ENCODE results near the gene KRT16. TPM values are rescaled to one million over a fixed set of nuclear protein-coding genes. Genes with fewer than 3 reads are reported as not detected.

KRT16 gene
- total RNA-seq = not detected in 2 replicates

DNA sequence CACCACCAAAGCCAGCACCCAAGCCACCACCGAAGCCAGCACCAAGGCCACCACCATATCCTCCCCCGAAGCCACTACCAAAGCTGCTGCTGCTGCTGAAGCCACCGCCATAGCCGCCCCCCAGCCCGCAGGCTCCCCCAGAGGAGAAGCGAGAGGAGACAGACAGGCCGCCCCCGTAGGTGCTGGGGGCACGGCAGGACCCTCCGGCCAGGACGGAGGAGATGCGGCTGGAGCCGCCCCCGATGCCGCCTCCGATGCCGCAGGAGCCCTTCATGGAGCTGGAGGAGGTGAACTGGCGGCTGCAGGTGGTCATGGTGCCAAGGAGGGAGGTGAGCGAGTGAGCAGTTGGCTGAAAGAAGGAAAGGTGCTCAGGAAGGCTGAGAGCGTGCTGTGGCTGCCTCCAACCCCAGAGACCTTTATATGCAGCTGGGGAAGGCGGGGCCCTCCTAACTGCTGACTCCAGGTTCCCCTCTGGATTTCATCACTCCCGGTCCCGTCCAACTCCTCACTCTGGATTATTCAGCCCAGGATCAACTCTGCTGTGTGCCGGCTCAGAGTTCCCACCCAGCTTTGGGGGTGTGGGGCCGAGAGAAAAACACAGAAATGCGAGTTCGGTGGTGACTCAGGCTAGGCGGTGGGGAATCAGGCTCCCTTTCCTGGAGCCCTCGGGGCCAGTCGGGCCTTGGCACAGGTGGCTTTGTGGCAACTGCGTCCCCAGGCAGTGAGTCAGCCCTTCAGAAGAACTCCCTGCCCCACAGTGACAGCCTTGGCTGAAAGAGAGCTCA is at the start of gene KRT16:
Gene KRT16, minus strand, starts transcription at position 392 of the 785 bp plus-strand sequence. Its CDS starts 79 bp downstream, at position 313.

DNA sequence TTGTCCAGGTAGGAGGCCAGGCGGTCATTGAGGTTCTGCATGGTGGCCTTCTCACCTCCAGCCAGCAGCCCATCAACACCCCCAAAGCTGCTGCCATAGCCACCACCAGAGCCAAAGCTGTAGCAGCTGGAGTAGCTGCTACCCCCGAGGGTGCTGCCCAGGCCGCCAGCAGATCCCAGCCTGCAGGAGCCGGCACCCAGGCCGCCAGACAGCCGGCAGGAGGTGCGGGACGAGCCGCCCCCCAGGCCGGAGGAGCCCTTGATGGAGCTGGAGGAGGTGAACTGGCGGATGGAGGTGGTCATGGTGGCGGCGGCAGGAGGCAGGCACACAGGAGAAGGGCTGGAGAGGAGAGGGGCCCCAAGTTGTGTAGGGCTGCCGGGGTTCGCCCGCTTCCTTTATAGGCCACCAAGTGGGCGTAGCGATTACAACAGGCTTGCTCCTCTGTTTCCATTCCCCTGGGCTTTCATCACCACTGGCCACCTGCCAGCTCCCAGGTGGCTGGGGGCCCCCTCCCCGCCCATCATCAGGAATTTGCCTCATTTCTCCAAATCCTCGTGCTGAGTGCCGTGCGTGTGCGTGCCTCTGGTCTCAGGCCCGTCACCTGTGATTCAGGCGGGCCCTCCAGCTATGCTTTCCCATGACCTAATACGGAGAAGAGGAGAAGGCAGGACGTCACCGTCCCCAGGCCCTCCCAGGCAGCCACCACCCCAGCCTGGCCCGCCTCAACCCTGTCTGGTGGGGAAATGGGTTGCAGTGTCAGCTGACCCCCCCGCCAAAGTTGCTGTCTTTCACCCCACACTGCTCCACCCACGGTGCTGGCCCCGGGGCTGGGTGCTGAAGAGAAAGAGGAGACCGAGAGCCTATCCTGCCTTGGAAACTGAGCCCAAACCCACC is 11.9 kb upstream of the KRT16 start, which contains the start of gene KRT17:
Gene KRT17, minus strand, starts transcription at position 368 of the 894 bp plus-strand sequence. Its CDS starts 66 bp downstream, at position 302.

DNA sequence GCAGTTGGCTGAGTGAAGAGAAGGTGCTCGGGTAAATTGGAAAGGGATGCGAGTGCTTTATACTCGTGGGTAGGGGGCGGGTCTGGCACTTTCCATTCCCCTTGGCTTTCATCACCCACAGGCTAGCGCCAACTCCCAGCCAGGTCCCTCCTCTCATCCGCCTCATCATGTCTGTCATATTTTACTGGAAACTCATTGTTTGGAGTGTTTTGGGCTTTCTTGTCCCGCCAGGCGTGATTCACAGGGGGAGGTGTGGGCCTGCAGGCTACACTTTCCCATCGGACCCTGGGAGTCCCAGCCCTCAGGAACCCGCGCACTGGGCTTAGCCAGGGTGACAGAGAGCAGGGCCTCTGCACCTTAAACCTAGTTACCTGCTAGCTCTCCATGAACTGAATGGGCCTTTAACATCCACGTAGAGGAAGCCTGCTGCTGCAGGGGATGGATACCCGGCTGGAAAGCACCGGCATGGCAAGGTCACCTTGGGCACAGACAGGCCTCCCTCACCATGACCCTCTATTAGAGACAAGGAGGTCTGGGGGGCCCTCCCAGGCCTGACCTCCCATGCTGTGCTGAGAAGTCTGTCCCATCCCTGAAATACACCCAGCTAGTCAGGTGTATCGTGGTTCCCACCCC is 25.6 kb downstream of the KRT16 start, which contains the start of gene KRT14:
Gene KRT14, minus strand, starts transcription at position 33 of the 633 bp plus-strand sequence. CDS start 61 bp downstream, outside the sequence.

DNA sequence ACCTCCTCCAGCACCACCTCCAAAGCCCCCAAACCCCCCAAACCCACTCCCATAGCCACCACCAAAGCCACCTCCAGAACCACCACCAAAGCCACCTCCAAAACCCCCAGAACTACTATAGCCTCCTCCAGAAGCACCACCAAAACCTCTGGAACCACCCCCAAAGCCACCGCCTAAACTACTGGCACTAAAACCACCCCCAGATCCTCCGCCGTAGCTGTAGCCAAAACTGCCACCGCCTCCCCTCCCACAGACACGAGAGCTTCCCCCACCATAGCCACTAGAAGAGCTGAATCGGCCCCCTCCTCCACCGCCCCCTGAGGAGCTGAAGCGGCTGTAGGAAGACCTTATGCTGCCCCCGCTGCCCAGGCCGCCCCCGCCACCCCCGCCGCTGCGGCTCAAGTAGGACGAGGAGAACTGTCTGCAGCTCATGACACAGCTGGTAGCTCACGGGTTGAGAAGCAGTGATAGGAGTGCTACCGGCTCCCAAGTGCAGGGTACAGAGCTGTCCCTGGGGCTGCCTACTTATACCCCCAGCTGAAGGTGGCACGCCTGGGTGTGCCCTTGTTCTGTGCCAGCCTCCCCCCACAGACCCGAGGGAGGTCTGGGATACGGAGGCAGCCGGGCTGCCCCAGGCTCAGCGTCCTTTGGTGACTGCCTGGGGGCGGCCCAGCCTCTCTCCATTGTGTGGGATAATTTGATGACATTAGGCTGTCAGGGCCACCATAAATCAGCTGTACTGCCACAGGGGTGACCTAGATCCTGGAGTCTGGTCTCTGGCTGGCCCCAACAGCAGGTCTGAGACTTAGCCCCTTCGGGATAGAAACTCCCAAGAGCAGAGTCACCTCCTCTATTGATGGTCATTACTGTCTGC is 40.8 kb downstream of the KRT16 start, which contains the start of gene KRT9:
Gene KRT9, minus strand, starts transcription at position 499 of the 874 bp plus-strand sequence. Its CDS starts 67 bp downstream, at position 432.

Other genes with a start within 250 kb of the KRT16 start
- not detected in 2 replicates for gene KRT33B, start 243.0 kb downstream of the KRT16 start, total RNA-seq
- not detected in 2 replicates for gene KRT34, start 230.5 kb downstream of the KRT16 start, total RNA-seq
- gene KRT31, start 215.2 kb downstream of the KRT16 start, total RNA-seq = not detected in 2 replicates
- gene KRT37, start 188.2 kb downstream of the KRT16 start, total RNA-seq = not detected in 2 replicates
- not detected in 2 replicates for gene KRT38, start 171.8 kb downstream of the KRT16 start, total RNA-seq
- gene KRT32, start 145.4 kb downstream of the KRT16 start, total RNA-seq = not detected in 2 replicates
- gene KRT35, start 131.6 kb downstream of the KRT16 start, total RNA-seq = not detected in 2 replicates
- not detected in 2 replicates for gene KRT36, start 122.9 kb downstream of the KRT16 start, total RNA-seq
- not detected in 2 replicates for gene KRT13, start 107.2 kb downstream of the KRT16 start, total RNA-seq
- gene KRT15, start 93.9 kb downstream of the KRT16 start, total RNA-seq = 9.6 TPM in 1 of 2 replicates, not detected in the other
- 0.72 and 5.7 TPM in 2 replicates for gene KRT19, start 84.5 kb downstream of the KRT16 start, total RNA-seq
- gene KRT9, start 40.7 kb downstream of the KRT16 start, total RNA-seq = not detected in 2 replicates
- not detected in 2 replicates for gene KRT14, start 25.9 kb downstream of the KRT16 start, total RNA-seq
- gene KRT17, start 11.8 kb upstream of the KRT16 start, total RNA-seq = 0.54 and 0.65 TPM in 2 replicates
- gene EIF1, start 76.1 kb upstream of the KRT16 start, total RNA-seq = 109 and 140 TPM in 2 replicates
- gene GAST, start 99.6 kb upstream of the KRT16 start, total RNA-seq = not detected in 2 replicates
- not detected in 2 replicates for gene HAP1, start 121.9 kb upstream of the KRT16 start, total RNA-seq
- gene JUP, start 173.9 kb upstream of the KRT16 start, total RNA-seq = 54.1 and 57.0 TPM in 2 replicates
- 86.3 and 93.0 TPM in 2 replicates for gene P3H4, start 199.2 kb upstream of the KRT16 start, total RNA-seq
- 676 and 811 TPM in 2 replicates for gene FKBP10, start 200.2 kb upstream of the KRT16 start, total RNA-seq
- gene NT5C3B, start 223.5 kb upstream of the KRT16 start, total RNA-seq = 43.9 and 65.1 TPM in 2 replicates
- not detected in 2 replicates for gene KLHL10, start 225.1 kb upstream of the KRT16 start, total RNA-seq